ENCODE data around the gene FGD2. TPM values are rescaled to one million over a fixed set of nuclear protein-coding genes. Genes with fewer than 3 reads are reported as not detected.
A peak's percentile ranks its signal among the peaks of the same experiment; 100 is the strongest.

Gene FGD2
- total RNA-seq, 4 donors from 2014 or later, result 2.5 to 292 (median 34.9) TPM

GRCh38 chr6:37069639-37070038 lies 64.2 kb downstream of the FGD2 start:
- Histone ChIP-seq H3K27ac (no peak overlapping the region), H3K36me3 (no peaks in the 10 kb centered on the region), H3K4me1 (no peaks in the 10 kb centered on the region), H3K9me3 (no peaks in the 10 kb centered on the region), H3K4me3 (no peak overlapping the region), H3K27me3 (no peaks in the 10 kb centered on the region)
- no peak for DNase-seq
- no peak for TF ChIP-seq CTCF (IDR thresholded peaks at IDR 0.05)
- TF ChIP-seq POLR2A (IDR thresholded peaks at IDR 0.05), result no peak

- Histone ChIP-seq H3K4me1 (no peaks in the 10 kb centered on the region), H3K36me3 (no peaks in the 10 kb centered on the region), H3K4me3 (no peak overlapping the region), H3K27ac (no peak overlapping the region), H3K27me3 (no peaks in the 10 kb centered on the region), H3K9me3 (no peaks in the 10 kb centered on the region)
- no peak for DNase-seq
- TF ChIP-seq CTCF (IDR thresholded peaks at IDR 0.05) (no peak), POLR2A (IDR thresholded peaks at IDR 0.05) (no peak)
Measured at GRCh38 chr6:37072526-37072925, 67.1 kb downstream of the FGD2 start.

GRCh38 chr6:37074053-37074827 lies 68.8 kb downstream of the FGD2 start:
- no peaks in the 10 kb centered on the region for H3K36me3 ChIP-seq
- TF ChIP-seq POLR2A (IDR thresholded peaks at IDR 0.05) (no peak), CTCF (IDR thresholded peaks at IDR 0.05) (no peak)
- H3K4me3 ChIP-seq, result no peak overlapping the region
- H3K27ac ChIP-seq, result no peak overlapping the region
- H3K27me3 ChIP-seq, result no peaks in the 10 kb centered on the region
- no peak for DNase-seq
- H3K9me3 ChIP-seq, result no peaks in the 10 kb centered on the region
- H3K4me1 ChIP-seq, result no peaks in the 10 kb centered on the region

GRCh38 chr6:37077191-37077904 lies 71.9 kb downstream of the FGD2 start:
- Histone ChIP-seq H3K27ac (peak overlapping the region in 3 of 4 donors; percentile 47 to 69 (median 52)), H3K4me3 (no peak overlapping the region), H3K27me3 (no peaks in the 10 kb centered on the region), H3K9me3 (no peaks in the 10 kb centered on the region), H3K36me3 (no peaks in the 10 kb centered on the region), H3K4me1 (no peaks in the 10 kb centered on the region)
- no peak for DNase-seq
- TF ChIP-seq POLR2A (IDR thresholded peaks at IDR 0.05) (no peak), CTCF (IDR thresholded peaks at IDR 0.05) (no peak)

GRCh38 chr6:37077905-37078296 lies 72.4 kb downstream of the FGD2 start:
- Histone ChIP-seq H3K36me3 (no peaks in the 10 kb centered on the region), H3K9me3 (no peaks in the 10 kb centered on the region), H3K4me3 (no peak overlapping the region), H3K27ac (peak overlapping the region in 3 of 4 donors; percentile 47 to 69 (median 52)), H3K4me1 (peaks cover 0 to 4% (median 0%) of the 10 kb centered on the region in 4 donors), H3K27me3 (no peaks in the 10 kb centered on the region)
- no peak for TF ChIP-seq POLR2A (IDR thresholded peaks at IDR 0.05)
- no peak for TF ChIP-seq CTCF (IDR thresholded peaks at IDR 0.05)
- peak in 2 of 3 donors; percentile 27 to 72 for DNase-seq

Other genes with a start within 250 kb of the FGD2 start
- gene CPNE5, start 166.2 kb upstream of the FGD2 start, total RNA-seq, result 1 to 10 TPM in 3 of 4 donors, under 1 TPM in 1; 0.35 to 5.8 (median 2.9) TPM
- 10 to 100 TPM in 1 of 4 donors, 1 to 10 TPM in 3; 6.0 to 14.0 (median 6.4) TPM for gene PPIL1, start 130.9 kb upstream of the FGD2 start, total RNA-seq
- gene C6orf89, start 119.7 kb upstream of the FGD2 start, total RNA-seq, result 10 to 100 TPM; 25.6 to 39.1 (median 28.9) TPM
- gene PI16, start 50.9 kb upstream of the FGD2 start, total RNA-seq, result 1 to 10 TPM in 2 of 4 donors, not detected in 2; 1.5 to 6.2 TPM
- gene MTCH1, start 19.5 kb upstream of the FGD2 start, total RNA-seq, result 100 to 1,000 TPM; 127 to 186 (median 158) TPM
- 10 to 100 TPM; 36.6 to 78.4 (median 49.2) TPM for gene PIM1, start 164.5 kb downstream of the FGD2 start, total RNA-seq